Eye (tissue), 1 donor: ENCODE measurements around the gene TRERF1.

Experiments
- DNase-seq: peaks from one replicate; pipeline ENCODE4 v3.0.0-alpha.2; 2015

The TRERF1 gene

DNA sequence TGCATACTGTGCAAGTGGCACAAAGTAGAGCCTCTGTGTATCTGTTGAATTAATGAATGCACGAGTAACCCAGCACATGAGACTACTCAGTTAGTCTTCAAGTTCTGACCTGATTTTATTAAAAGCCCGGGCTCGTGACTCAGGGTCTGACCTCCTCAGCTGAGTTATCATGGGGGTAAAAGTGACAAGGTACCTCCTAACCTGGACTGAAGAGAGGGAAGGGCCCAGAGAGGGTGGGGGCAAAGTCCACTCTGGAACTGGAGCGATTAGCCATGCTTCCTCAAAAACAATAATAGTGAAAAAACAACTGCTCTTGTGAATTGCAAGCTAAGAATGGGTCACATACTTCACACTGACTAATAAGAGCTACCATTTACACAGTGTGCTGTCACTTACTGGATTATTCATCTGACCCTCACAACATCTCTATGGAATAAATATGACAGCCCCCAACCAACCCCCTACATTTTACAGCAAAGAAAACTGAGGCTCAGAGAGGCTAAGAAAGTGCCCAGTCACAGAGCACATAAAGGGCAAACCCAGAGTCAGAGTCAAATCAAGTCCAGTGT lies 26.7 kb downstream of the TRERF1 start:
- DNase-seq: no peak

DNA sequence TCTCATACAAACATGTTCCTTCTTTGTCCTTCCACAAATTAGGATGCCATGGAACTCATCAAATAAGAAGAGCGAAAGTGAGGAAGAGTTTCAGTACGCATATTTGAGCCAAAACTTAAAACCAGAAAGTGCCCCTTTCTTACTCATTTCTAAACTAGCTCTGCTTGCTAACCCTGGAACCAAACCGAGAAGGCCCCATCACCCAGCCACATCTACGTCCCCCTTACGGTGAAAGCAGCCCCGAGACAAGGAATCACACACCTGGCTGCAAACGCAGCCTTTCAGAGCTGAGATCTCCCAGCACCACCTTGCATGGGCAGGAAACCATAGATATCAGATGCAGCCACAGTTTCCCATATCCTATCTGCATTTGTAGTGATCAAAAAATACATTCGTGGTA lies 28.5 kb downstream of the TRERF1 start:
- DNase-seq: no peak

DNA sequence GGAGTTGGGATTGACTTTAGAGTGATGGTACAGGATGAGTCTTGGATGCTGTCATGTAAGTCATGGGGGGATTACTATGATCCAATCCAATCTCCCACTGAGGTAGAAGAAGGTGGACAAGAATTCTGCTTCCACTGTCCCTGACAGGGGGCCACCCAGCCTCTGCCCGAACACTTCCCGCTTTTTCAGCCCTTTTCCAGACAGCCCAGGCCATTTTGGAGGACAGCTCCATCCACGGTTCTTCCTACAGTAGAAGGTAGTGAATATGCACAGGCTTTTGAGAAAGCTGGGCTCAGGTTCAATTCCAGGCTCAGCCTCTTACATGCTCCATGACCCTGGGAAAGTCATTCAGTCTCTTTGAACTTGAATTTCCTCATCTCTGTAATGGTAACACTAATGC lies 31.0 kb downstream of the TRERF1 start:
- DNase-seq: no peak

DNA sequence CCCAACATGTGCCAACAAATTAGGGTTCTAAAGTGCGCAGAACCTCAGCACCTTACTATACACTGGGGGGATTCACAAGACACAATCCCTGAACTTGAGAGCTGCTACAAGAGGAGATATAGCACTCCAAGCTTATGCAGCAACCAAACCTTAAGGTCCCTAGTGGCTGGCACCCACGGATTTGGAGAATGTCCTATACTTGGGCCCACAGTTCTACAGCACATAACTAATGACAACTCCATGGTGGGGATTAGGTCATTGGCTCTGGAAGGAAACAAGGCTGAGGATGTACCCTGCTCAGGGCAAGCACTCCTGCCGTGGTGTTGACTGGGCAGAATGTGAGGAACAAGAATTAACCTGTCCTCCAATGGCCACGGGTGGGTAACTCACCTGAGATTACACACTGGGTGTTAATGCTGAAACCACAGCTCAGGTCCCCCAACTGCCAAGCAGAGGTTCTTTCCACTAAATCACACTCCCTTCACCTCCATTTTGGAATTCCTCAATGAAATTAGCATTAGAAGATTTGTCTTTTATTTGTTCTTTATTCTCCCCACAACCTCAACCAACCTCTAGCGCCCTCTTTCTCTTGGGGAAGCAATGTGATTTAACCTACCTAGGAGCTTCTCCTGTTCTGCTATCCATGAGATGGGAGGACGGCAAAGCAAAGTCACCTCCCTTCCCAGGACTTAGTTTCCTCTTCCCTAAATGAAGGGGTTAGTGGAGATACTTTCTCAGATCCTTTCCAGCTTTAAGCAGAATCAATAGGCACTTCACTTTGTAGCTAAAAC lies 32.0 kb downstream of the TRERF1 start:
- DNase-seq: no peak

DNA sequence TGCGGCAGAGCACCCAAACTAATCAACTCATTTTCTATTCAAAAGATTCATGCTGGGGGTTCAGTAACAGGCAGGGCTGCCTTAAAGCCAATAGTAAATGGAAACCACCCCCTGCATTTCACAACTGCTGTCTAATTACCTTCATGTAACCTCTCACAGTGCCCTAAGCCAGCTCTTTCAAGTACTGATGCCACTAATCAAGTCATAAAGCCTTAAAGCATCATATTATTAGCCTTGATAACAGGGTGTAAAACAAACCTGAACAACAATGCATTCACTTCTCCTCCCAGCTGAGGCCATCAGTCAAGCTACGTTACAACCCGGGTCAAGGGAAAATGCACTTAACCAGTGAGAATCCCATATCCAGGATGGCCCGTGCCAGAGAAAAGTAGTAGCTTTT lies 33.0 kb downstream of the TRERF1 start:
- DNase-seq: no peak

DNA sequence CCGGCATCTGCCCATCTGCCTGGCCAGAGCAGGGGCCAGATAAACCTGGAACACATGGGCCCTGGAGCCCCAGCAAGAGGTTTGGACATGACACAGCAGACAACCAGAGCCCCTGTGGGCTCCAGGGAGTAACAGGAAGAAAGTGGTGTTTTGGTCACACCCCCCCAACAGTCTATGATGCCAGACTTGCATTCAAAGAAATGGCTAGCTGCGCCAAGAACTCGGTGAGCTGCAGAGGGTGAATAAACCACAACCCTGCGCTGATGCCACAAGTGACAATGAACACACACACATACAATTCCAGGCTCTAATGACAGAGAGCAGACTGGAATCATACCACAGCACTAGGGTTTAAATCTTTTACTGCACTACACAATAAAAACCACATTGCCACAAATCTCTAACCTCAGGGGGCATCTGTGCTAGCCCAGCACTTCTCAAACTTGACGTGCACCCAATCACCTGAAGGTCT lies 34.0 kb downstream of the TRERF1 start:
- no peak for DNase-seq

DNA sequence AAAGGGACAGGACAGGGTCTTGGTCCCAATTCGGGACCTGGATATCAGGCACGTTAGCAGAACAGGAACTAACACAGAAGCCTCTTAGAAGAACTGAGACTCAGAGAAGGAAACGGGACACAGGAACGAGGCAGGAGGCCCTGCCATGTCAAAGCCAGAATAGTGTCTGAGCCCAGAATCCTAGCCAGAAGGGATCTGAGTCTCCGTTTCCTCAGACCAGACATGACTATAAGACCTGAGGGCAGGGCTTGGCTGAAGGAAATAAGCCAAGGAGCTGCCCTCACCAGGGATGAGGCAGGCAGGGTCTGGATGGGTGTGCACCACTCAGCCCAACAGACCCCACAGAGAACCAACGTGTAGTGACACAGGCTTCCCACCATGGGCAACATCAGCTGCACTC lies 40.3 kb downstream of the TRERF1 start:
- no peak for DNase-seq

DNA sequence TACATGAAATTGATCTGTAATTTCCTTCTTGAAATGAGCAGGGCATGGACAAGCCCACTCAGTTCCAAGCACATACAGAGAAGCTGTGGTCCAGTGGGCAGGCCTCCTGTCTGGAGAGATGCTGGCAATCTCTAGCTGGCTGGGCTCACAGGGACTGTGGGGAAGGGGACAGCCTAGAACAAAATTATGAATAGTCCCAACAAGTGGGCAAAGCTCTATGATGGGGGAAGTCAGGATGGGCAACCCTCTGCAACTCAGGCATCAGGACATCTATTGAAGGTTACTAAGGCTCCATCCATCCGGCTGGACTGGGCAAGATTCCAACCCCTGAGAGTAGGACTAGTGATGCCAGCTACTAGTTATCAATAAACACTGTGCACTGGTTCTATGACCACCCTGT lies 40.9 kb downstream of the TRERF1 start:
- no peak for DNase-seq

DNA sequence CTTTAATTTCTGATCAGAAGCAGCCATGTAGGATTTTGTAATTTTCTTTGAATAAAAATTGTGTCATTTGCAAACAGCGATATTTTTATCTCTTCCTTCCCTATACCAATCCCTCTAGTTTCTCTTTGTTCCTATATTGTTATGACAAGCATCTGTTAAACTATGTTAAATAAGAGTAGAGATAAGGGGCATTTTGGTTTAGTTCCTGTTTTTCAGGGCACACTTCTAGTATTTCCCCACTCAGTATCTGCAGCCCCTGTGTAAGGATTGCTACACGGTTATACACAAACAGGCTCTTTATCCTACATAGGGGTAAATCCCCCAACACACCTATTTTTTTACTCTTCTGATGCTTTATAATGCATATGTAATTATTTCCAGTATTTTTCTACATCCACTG lies 42.1 kb downstream of the TRERF1 start:
- DNase-seq: no peak

DNA sequence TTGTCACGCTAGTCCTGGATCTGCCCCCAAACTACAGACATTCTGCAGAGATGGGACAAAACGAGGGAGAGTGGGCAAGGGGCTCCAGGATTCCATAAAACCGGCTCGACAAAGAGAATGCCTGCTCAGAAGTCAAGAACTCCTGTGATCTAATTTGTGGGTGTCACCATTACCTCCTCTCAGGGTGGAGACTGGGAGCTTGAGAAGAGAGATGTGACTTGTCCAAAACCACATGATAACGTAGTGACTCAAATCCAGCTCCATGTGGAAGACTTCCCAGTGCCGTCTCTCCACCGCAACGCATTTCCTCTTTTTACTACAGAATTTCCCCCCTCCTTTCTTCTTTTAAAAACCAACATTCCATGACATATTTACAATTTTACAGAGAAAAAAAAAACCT lies 44.3 kb downstream of the TRERF1 start:
- DNase-seq: no peak

DNA sequence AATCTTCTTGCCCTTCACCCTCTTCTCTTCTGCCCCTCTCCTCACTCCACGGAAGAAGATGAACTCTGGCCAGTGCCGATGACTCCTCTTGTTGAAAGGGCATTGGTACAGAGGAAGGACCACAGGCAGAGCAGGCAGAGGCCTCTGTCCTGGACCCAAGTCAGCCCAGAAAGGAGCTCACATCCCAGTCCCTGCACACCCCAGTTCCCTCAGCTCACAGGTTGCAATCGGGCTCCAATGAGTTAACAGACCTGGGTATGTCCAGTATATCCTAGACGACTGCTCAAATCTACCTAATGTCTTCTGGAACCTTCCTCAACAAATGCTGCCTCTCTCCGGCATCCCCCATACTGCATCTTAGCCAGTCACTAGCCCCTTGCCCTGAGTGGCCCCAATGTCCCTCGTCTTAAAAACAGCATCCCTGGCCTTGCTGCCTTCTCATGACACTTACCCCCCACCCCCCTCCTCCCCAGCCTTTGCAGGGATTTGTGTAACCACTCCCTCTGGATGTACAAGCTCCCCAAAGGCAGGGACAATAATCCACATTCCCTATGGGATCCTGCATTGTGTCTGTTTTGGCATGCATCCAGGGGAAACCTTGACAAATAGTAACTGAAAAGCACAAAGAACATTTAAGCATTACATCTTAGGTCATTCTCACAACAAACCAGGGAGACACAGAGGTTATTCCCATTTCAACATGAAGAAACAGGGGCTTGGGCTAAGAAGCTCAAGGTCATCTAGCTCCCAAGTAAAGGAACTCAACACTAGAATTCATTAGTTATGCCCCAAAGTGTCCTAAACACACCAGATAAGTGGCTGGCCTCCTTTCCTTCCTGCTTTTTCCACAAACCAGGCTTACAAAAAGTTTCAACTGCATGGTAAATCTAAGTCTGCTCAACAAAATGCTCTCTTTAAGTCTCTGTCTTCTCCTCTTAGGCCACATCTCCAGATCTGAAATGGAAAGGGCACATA lies 45.1 kb downstream of the TRERF1 start:
- no peak for DNase-seq

DNA sequence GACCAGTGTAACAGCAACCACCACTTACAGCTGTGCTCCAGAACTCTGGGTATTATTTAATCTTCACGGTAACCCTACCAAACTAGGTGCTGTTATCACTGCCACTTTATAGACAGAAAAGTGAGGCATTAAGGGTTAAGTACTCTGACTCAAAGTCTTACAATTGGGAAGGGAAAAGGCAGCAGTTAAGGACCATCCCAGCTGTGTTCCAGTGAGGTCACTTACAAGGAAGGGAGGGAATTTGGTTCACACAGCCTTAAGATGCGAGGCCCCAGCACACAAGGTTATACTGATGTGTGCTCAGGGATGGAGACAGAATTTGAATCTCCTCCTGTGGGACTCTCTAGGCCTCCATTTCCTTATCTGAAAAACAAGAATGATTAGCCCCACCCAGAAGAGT lies 46.7 kb downstream of the TRERF1 start:
- no peak for DNase-seq

DNA sequence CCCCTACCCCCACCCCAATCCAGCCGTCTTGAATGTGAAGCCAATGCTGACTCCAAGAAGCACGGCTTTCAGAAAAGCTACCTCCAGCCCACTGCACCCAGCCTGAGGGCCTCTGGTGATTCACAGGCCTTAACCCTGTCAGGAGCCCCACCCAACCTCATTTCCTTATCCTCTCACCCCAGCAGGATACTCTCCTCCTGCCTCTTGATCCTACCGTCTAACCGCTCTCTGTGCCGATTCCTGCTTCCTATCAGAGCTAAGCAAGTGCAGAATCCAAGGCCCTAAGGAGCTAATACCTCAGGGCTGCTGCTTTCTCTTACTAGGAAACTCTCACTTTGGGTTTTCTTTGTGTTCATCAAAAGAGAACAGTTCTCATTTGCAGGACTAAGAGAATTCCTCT lies 47.2 kb downstream of the TRERF1 start:
- DNase-seq: no peak

DNA sequence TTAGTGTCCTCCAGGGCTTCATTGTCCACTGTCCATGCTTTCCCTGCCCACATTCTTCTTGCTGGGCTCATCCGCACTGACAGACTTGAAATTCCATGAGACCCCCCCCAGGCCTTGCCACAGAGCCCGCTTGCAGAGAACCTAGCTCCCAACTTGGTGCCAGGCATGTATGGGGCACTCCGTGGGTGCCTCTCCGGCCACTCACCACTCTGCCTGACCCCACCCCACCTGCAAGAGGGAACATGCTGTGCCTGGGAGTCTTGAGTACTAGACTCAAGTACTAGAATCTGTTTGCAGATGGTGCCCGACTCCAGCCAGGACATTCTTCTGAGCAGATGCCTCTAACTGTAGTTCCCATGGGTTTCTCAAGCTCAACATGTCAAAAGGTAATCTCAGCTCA lies 47.9 kb downstream of the TRERF1 start:
- DNase-seq: no peak

DNA sequence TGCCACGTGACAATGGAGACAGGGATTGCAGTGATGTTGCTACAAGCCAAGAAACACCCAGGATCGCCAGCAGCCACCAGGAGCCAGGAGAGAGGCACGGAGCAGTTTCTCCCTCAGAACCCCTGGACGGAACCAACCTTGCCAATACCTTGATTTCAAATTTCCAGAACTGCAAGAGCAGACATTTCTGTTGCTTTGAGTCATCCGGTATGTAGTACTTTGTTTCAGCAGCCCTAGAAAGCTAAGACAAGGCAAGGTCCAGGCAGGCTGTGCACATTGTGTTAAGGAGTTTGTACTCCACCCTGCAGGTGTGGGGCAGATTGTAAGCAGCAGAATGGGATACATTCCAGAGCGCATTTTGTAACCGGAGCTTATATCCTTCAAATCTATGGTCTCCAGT lies 48.3 kb downstream of the TRERF1 start:
- DNase-seq: no peak

DNA sequence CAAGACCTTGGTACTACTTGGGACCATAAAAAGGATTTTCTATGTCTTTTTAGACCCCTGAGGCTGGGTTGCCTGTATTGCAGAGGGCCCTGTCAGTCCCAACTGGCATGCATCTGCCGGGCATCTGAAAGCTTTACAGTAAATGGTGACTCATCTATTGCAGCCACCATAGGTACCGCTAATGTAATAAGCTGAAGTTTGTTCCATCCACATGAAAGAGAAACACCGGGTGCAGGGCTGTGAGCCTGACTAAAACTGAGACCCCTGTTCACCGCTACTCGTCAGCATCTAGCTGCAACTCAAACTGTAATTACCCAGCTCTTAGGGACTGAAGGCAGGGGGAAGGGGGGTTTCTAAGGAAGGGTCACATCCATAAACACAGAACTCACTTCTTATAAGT lies 49.5 kb downstream of the TRERF1 start:
- no peak for DNase-seq

DNA sequence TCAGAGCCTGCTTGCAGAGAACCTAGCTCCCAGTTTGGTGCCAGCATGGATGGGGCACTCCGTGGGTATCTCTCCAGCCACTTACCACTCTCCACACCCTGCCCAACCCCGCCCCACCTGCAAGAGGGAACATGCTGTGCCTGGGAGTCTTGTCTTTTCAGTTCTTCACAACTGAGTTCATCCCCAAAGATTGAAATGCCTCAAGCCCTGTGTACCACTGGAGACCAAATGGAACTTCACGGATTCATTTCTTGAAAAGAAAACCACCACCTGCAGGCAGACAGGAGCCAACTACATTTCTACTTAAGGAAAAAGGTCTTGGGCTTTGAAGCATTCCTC lies 50.1 kb downstream of the TRERF1 start:
- DNase-seq: no peak

DNA sequence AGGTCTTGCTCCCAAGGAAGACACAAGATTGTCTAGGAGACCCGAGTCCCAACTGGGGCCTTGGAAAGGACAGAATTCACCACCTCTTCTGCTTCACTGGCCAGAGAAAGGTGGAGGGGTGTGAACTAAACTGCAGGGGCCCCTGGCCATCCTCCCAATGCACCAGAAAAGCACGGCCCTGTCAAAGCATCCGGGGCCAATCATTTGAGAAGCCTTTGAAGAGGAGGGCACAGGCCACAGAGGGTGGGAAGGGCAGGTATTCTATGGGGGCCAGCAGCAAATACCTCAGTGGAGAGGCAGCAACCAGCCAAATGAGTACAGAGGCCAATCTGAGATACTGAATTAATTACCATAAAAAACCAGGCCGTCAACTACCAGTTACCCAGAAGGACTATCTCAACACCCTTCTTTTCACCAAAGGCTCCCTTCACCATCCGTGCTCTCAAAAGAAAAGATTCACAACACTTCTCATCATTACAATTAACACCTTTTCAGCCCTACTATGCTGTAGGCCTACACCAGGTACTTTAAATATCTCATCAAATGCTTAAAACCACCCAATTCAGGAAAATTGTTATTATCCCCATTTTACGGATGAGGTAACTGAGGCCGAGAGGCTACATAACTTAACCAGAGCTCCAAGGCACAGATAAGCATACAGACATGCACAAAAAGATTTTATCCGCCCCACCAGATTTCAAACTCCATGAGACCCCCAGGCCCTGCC lies 50.7 kb downstream of the TRERF1 start:
- DNase-seq: no peak

DNA sequence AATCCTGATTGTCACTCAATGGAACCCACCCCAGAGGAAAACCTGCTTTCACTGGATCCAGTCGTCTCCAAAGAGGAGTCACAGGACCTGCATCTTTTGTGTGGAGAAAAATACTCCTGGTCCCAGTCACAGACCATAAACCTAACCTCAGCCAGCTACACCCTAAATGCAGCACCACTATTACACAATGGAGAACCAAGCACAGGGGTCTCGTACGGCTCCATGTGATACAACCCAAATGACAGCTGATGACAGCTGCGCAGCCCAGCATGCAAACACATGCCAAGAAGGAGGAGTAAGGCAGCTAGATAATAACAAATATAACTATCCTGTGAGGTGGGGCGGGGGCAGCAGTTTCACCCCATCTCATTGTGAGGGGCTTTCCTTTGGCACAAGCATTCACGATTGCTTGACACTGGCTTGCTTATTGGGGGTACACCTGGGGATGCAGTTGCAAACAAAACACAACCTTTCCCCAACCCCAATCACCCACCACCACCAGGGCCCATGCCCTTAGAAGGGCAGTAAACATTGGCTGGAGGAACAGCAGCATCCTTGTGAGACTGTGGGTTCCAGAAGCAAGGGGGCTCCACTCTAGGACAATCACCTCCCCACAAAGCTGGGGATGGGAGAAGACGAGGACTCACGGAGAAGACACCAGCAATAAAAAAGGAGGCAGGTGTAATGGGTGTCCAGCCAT lies 51.5 kb downstream of the TRERF1 start:
- no peak for DNase-seq

DNA sequence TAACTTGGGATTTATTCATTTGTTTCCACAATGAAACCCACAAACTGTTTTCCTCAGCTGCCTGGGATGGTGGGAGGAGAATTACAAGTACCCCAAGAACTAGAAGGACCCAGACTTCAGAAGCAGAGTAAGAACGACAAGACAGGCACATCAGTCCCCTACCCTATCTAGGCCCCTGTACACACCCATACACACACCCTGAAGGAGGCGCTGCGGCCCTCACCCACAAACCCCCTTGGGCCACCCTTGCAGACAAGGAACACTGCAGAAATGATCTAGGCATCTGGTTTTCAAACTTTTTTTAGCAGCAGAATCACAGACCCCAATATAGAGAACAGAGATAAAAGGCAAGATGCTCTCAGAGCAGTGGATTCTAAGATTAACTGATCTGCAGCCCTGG lies 55.0 kb downstream of the TRERF1 start:
- no peak for DNase-seq

DNA sequence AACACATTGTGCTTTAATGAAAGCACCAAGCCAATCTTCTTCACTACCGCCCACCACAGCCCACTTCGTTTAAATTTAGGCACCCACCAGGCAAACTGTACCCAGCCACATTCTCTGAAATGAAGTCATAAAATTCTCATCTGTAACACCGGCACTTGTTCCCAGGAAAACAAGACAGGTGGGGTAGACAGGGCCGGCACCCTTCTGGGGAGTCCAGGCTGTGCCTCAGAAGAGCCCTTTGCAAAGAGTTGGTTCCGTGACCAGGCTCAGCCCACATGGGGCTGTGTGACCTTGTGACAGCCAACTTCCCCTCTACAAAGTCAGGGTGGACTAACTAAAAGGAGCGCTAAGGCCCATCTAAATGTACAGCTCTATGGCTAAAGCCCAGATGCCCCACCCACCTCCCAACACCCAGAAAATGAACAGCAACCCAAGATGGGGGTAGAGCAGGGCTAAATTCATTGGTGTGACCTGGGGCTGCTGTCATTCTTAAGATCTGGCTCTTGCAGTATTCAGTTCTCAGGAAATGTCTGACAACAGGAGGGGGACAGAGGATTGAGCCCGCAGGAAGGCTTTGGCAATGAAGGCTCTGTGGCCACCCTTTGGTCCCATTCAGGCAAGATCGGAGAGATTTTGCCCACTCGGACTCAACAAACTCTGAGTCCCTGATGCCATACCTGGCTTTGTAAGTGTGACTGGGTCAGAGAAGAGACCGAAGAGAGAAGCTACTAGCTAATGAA lies 56.7 kb downstream of the TRERF1 start:
- no peak for DNase-seq

DNA sequence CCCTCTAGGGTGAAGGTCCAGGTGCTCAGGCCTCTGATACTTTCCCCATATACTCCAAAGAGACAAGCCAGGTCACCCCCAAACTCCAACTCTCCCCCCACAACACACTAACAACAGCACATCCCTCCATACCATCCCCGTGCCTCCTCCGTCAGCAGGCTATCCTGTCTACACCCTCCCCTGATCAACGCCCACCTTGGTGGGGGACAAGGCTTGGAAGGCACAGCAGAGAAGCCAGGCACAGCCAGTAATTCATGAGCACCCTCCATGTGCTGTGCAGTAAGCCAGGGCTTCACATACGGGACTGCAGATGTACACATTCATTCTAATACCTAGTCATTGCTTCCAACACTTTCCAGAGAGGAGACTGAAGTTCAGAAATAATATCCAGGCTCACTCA lies 57.6 kb downstream of the TRERF1 start:
- no peak for DNase-seq
